GM12892 (cell line): ENCODE measurements around the gene ANKRD11.

Experiments
- DNase-seq: peaks from one replicate; pipeline ENCODE4 v3.0.0; 2011; ENCODE audit not compliant: insufficient read length
- FAIRE-seq: peaks from 2 replicates; lab custom pipeline; 2011; peaks lifted over from hg19 to GRCh38; lab: Jason Lieb, UNC
- POLR2A ChIP-seq: IDR thresholded peaks from 2 replicates; pipeline ENCODE4 v1.6.1; 2011; ENCODE audit warnings: low read depth, low read length, control low read depth
- POLR2AphosphoS5 ChIP-seq: IDR thresholded peaks from 2 replicates; pipeline ENCODE4 v1.6.1; 2011; ENCODE audit warnings: low read depth, low read length, control low read depth
- TAF1 ChIP-seq: IDR thresholded peaks from 2 replicates; pipeline ENCODE4 v1.6.1; 2011; ENCODE audit warnings: low read depth, mild to moderate bottlenecking, control low read depth, low read length, borderline replicate concordance

ANKRD11 gene

GRCh38 chr16:89407282-89407924 lies 83.0 kb downstream of the ANKRD11 start:
- TF ChIP-seq POLR2A (no peak), TAF1 (no peak), POLR2AphosphoS5 (no peak)
- FAIRE-seq (no peak), DNase-seq (no peak)

GRCh38 chr16:89406277-89406888 lies 84.0 kb downstream of the ANKRD11 start:
- FAIRE-seq (no peak), DNase-seq (no peak)
- TF ChIP-seq POLR2A, result no peak
- TF ChIP-seq TAF1, result no peak
- TF ChIP-seq POLR2AphosphoS5, result no peak

GRCh38 chr16:89404561-89404960 lies 85.8 kb downstream of the ANKRD11 start:
- DNase-seq (no peak), FAIRE-seq (no peak)
- TF ChIP-seq POLR2AphosphoS5 (no peak), TAF1 (no peak)

DNA sequence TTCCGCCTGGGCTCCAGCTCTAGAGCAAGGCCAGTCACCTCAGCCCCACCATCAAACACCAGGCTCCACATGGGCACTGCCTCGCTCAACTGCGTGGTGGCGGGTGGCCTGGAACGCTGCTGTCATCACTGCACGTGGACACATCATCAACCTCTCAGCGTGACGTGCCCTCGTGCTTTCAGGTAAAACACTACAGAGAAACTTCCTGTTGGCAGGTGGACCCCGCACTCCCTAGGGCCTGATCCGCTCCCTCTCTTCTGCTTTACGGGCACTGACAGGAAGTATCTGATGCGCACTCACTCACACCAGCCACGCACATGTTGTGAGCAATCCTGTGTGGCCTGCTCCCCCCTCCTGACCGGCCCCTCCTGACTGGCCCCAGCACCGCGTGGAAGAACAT lies 87.4 kb downstream of the ANKRD11 start:
- no peak for TF ChIP-seq POLR2A
- no peak for TF ChIP-seq TAF1
- no peak for TF ChIP-seq POLR2AphosphoS5
- DNase-seq (no peak), FAIRE-seq (no peak)

GRCh38 chr16:89401641-89402445 lies 88.5 kb downstream of the ANKRD11 start:
- FAIRE-seq, result no peak
- TF ChIP-seq TAF1 (no peak), POLR2AphosphoS5 (no peak), POLR2A (no peak)
- no peak for DNase-seq

DNA sequence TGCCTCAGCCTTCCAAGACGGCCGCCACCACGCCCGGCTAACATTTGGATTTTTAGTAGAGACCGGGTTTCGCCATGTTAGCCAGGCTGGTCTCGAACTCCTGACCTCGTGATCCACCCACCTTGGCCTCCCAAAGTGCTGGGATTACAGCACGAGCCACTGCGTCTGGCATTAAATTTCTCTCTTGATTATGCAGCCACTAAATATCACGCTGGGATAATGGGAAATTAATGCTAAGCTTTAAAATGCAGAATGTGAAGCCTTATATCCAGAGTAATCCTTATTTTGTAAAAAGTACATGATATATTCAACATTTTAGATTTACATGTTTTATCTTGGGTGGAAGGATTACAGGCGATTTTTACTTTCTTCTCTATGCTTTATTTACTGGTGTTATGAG lies 89.2 kb downstream of the ANKRD11 start:
- FAIRE-seq (no peak), DNase-seq (no peak)
- no peak for TF ChIP-seq POLR2A

- DNase-seq (no peak), FAIRE-seq (no peak)
- TF ChIP-seq POLR2A (no peak), POLR2AphosphoS5 (no peak), TAF1 (no peak)
These were observed 89.6 kb downstream of the ANKRD11 start for GRCh38 chr16:89400740-89401139.

- DNase-seq (no peak), FAIRE-seq (no peak)
- TF ChIP-seq POLR2AphosphoS5 (no peak), POLR2A (no peak), TAF1 (no peak)
These were observed 91.4 kb downstream of the ANKRD11 start for GRCh38 chr16:89398924-89399323.

DNA sequence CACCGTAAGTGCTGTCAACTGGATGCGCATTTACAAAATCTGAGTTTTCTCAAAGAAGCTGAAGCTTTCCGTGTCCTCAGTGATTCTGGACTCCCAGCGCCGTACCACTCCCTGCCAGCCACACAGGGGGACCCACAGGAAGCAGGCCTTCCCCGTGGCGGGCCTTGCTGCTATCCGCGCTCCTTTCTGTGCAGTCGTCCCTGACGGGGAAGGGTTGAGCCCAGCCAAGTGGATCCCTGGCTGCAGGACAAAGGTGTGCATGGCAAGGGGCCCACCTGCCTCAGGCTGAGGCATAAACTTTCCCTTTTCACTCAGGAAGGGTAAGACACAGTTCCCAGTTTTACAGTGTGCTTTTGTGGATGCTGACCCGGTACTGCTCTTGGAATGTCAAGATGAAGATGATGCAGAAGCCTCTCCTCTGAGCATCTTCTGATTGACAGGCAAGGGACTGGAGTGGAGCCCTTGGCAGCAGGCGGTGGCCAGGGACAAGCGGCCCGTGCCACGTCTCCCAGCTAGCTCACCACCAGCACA lies 93.0 kb downstream of the ANKRD11 start:
- DNase-seq, result no peak
- no peak for FAIRE-seq

GRCh38 chr16:89396156-89396555 lies 94.2 kb downstream of the ANKRD11 start:
- TF ChIP-seq POLR2A (no peak), POLR2AphosphoS5 (no peak), TAF1 (no peak)
- FAIRE-seq, result no peak

More for the DNA sequence above, 93.0 kb downstream of the ANKRD11 start:
- no peak for TF ChIP-seq POLR2A
- TF ChIP-seq POLR2AphosphoS5, result no peak
- no peak for TF ChIP-seq TAF1

GRCh38 chr16:89395150-89396142 lies 94.9 kb downstream of the ANKRD11 start:
- DNase-seq (no peak), FAIRE-seq (no peak)
- TF ChIP-seq POLR2A (no peak), POLR2AphosphoS5 (no peak), TAF1 (no peak)

More at GRCh38 chr16:89396156-89396555, 94.2 kb downstream of the ANKRD11 start:
- DNase-seq, result no peak
